ENCODE measurements around the gene TMEM184B. TPM values are rescaled to one million over a fixed set of nuclear protein-coding genes. Genes with fewer than 3 reads are reported as not detected.
A peak's percentile ranks its signal among the peaks of the same experiment; 100 is the strongest.

TMEM184B gene
- total RNA-seq, 6 experiments from 2014 or later: 104 to 125 (median 111) TPM

GRCh38 chr22:38230916-38231315 lies 41.9 kb downstream of the TMEM184B start:
- no peak for DNase-seq
- TF ChIP-seq, protein P1, sequence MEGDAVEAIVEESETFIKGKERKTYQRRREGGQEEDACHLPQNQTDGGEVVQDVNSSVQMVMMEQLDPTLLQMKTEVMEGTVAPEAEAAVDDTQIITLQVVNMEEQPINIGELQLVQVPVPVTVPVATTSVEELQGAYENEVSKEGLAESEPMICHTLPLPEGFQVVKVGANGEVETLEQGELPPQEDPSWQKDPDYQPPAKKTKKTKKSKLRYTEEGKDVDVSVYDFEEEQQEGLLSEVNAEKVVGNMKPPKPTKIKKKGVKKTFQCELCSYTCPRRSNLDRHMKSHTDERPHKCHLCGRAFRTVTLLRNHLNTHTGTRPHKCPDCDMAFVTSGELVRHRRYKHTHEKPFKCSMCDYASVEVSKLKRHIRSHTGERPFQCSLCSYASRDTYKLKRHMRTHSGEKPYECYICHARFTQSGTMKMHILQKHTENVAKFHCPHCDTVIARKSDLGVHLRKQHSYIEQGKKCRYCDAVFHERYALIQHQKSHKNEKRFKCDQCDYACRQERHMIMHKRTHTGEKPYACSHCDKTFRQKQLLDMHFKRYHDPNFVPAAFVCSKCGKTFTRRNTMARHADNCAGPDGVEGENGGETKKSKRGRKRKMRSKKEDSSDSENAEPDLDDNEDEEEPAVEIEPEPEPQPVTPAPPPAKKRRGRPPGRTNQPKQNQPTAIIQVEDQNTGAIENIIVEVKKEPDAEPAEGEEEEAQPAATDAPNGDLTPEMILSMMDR (IDR thresholded peaks at IDR 0.05): no peak
- H3K27ac Mint-ChIP-seq: peak overlapping the region; percentile 62; the same call in 1 of the 2 replicates

DNA sequence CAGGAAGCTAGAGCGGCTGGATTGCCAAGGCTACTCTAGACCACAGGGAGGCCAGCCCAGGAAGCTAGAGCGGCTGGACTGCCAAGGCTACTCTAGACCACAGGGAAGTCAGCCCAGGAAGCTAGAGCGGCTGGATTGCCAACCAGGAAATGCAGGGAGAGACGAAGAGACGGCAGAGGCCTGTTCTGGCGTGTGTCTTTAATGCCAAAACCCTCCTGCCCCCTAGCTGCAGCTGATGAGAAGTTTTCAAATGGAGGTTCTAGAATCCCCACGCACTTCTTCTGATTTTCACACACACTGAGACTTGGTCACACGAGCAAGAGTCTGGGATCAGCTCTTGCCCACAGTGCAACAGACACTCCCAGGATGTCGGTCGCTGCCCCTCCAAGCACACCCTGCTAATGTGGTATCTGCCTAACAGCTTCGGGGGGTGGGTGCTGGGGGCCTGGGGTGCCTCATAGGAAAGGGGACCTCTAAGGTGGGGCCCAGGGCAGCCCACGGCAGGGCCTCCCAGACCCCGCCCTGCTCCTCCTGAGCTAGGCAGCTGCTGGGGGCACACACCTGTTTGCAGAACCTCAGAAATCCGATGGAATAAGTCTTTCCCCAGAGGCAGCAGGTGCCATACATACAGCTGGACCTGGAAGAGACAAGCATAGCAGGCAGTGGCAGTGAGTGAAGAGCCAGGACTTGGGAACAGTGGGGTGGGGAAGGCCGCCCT lies 42.5 kb downstream of the TMEM184B start:
- Mint-ChIP-seq H3K27ac (peak overlapping the region; percentile 62; the same call in 1 of the 2 replicates), H3K4me1 (ENCODE audit: low read depth) (peaks cover 41% of the 10 kb centered on the region), H3K27me3 (ENCODE audit: insufficient read depth) (no peaks in the 10 kb centered on the region; the same call in 1 of the 2 replicates), H3K9me3 (no peaks in the 10 kb centered on the region), H3K4me3 (no peak overlapping the region), H3K36me3 (ENCODE audit: low read depth) (peaks cover 49% of the 10 kb centered on the region)
- TF ChIP-seq, protein P1 (IDR thresholded peaks at IDR 0.05): peak; percentile 58
- DNase-seq: no peak

More at GRCh38 chr22:38230916-38231315, 41.9 kb downstream of the TMEM184B start:
- no peak overlapping the region for H3K4me3 Mint-ChIP-seq
- H3K4me1 Mint-ChIP-seq (ENCODE audit: low read depth): peaks cover 47% of the 10 kb centered on the region
- H3K9me3 Mint-ChIP-seq: no peaks in the 10 kb centered on the region
- no peaks in the 10 kb centered on the region; the same call in 1 of the 2 replicates for H3K27me3 Mint-ChIP-seq (ENCODE audit: insufficient read depth)
- peaks cover 52% of the 10 kb centered on the region for H3K36me3 Mint-ChIP-seq (ENCODE audit: low read depth)

- no peaks in the 10 kb centered on the region for H3K9me3 Mint-ChIP-seq
- peaks cover 42% of the 10 kb centered on the region for H3K36me3 Mint-ChIP-seq (ENCODE audit: low read depth)
- H3K27me3 Mint-ChIP-seq (ENCODE audit: insufficient read depth): no peaks in the 10 kb centered on the region; the same call in 1 of the 2 replicates
- H3K4me1 Mint-ChIP-seq (ENCODE audit: low read depth): peaks cover 30% of the 10 kb centered on the region
- H3K27ac Mint-ChIP-seq: peak overlapping the region; percentile 95
- TF ChIP-seq, protein P1 (IDR thresholded peaks at IDR 0.05): no peak
- peak overlapping the region; percentile 7 for H3K4me3 Mint-ChIP-seq
- DNase-seq: peak; percentile 51
These were observed 43.7 kb downstream of the TMEM184B start for GRCh38 chr22:38228873-38229740.

DNA sequence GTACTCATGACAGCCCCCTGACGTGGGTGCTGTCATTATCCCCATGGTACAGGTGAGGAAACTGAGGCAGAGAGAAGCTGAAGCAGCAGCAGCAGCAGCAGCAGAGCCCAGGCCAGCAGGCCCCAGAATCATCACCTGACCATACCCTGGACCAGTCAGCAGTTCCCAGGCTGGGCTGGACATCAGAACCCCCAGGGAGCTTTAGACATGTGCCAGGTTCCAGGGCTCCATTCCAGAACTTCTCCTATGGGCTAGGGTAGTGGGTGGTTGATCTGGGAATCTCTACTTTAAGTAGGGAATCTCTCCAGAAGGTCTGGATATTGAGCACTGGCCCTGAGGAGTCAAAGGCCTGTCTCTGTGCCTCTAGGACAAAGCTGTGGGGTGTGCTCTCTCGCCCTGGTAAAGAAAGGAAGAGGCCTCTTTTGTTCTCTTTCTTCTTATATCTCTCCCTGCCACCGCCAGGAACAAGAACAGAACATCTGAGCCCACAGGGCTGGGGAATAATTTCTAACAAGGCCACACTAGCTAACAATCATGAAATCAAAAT lies 44.4 kb downstream of the TMEM184B start:
- TF ChIP-seq, protein P1 (IDR thresholded peaks at IDR 0.05): no peak
- Mint-ChIP-seq H3K36me3 (ENCODE audit: low read depth) (peaks cover 41% of the 10 kb centered on the region), H3K4me3 (peak overlapping the region; percentile 7; the same call in 1 of the 2 replicates), H3K27ac (peak overlapping the region; percentile 95), H3K9me3 (no peaks in the 10 kb centered on the region), H3K4me1 (ENCODE audit: low read depth) (peaks cover 28% of the 10 kb centered on the region), H3K27me3 (ENCODE audit: insufficient read depth) (peaks cover 3% of the 10 kb centered on the region; the same call in 1 of the 2 replicates)
- no peak for DNase-seq

- no peaks in the 10 kb centered on the region for H3K9me3 Mint-ChIP-seq
- H3K4me3 Mint-ChIP-seq: no peak overlapping the region
- H3K4me1 Mint-ChIP-seq (ENCODE audit: low read depth): peaks cover 31% of the 10 kb centered on the region
- DNase-seq: no peak
- peaks cover 3% of the 10 kb centered on the region; the same call in 1 of the 2 replicates for H3K27me3 Mint-ChIP-seq (ENCODE audit: insufficient read depth)
- H3K27ac Mint-ChIP-seq: peak overlapping the region; percentile 52; the same call in 1 of the 2 replicates
- H3K36me3 Mint-ChIP-seq (ENCODE audit: low read depth): peaks cover 34% of the 10 kb centered on the region
- TF ChIP-seq, protein P1 (IDR thresholded peaks at IDR 0.05): no peak
These were observed 45.8 kb downstream of the TMEM184B start for GRCh38 chr22:38226853-38227649.
